Vagina (tissue), 2 donors: ENCODE results near the gene SLC18B1. TPM values are rescaled to one million over a fixed set of nuclear protein-coding genes. Genes with fewer than 3 reads are reported as not detected.
"Not testable (repeated sequence)": the region's sequence is repeated elsewhere in the genome, so short reads cannot be mapped to it uniquely, and the experiment has no call there.

Experiments
- DNase-seq, 2 donors: peaks; one replicate each; pipeline ENCODE4 v3.0.0-alpha.2; 2017; ENCODE audit errors: extremely low spot score in 2 of 2
- H3K27ac ChIP-seq: fragments of 200-600 bp; sonication (generic); one replicate; pipeline ENCODE4 v1.5.1; 2019
- H3K27me3 ChIP-seq: fragments of 200-600 bp; sonication (generic); one replicate; pipeline ENCODE4 v1.5.1; 2019
- H3K36me3 ChIP-seq, 2 donors: fragments of 200-600 bp; sonication (generic); one replicate each; pipeline ENCODE4 v1.5.1; 2017 to 2019
- H3K4me1 ChIP-seq: fragments of 200-600 bp; sonication (generic); one replicate; pipeline ENCODE4 v1.5.1; 2019
- H3K4me3 ChIP-seq, 2 donors: fragments of 200-600 bp; sonication (generic); 1 replicate in 1 of 2; 2 replicates in 1 of 2; pipeline ENCODE4 v1.5.1; 2016 to 2019
- H3K9me3 ChIP-seq: fragments of 200-600 bp; sonication (generic); one replicate; pipeline ENCODE4 v1.5.1; 2019
- POLR2A ChIP-seq, 2 donors: fragments of 450-650 bp; IDR thresholded peaks; one replicate each; pipeline ENCODE4 v1.6.1; 2017; ENCODE audit warnings: antibody characterized with exemption in 2 of 2, mild to moderate bottlenecking in 2 of 2, moderate library complexity in 2 of 2
- POLR2AphosphoS5 ChIP-seq, 2 donors: sonication (generic); formaldehyde crosslinking; IDR thresholded peaks; one replicate each; pipeline ENCODE4 v1.9.0; 2017; ENCODE audit warnings: antibody characterized with exemption in 2 of 2, mild to moderate bottlenecking in 2 of 2, low read depth in 1 of 2; ENCODE audit not compliant: insufficient read depth in 1 of 2
- intact Hi-C: fragments of 100-400 bp; cut with DNase I; formaldehyde crosslinking; loops from one replicate; pipeline ENCODE4 v1.15.1; 2023
- total RNA-seq: library from RNA; depleted of rRNA; stranded (reverse); fragments of >200 nt; gene quantifications from one replicate; pipeline ENCODE4 v1.2.3, GENCODE V29; 2016
- TF ChIP-seq, protein P1 (sequence below), 3 experiments: fragments of 450-650 bp in 2 of 3; fragments of 200-600 bp in 1 of 3; sonication (generic) in 1 of 3; IDR thresholded peaks; one replicate each; pipeline ENCODE4 v1.5.1; 2017 to 2019; ENCODE audit warnings: antibody characterized with exemption in 3 of 3, mild to moderate bottlenecking in 2 of 3, moderate library complexity in 2 of 3

Gene SLC18B1
- total RNA-seq, 1 donor from 2014 or later: 6.4 TPM

DNA sequence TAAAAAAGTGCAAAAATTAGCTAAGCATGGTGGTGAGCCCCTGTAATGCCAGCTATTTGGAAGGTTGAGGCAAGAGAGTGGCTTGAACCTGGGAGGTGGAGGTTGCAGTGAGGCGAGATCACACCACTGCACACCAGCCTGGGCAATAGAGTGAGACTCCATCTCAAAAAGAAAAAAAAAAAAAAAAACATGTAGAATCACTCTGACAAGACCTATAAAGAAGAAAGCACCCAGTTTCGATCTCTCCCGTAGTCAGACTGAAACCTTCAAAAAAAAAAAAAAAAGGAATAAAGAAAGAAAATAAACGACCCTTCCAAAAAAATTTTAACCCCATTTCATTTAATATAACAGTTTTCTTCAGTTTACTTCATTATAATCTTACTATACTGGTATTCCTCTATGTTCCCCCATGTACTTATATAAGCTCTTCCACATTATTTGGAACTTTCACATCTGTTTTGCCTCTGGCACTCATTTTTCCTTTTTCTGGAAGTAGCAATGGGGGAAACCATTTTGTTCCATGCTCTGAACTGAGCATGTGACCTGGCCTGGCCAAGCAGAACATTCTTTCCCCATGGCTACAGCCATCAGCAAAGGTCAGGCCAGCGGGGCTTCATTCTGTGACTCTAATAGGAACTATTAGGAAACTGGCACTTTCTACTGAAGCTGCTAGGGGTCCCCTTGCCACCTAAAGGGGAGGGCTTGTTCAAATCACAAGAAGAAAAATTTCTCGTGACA is 9.6 kb downstream of the SLC18B1 start:
- peaks cover 0 to 4% of the 10 kb centered on the region in 2 donors for H3K36me3 ChIP-seq
- H3K27ac ChIP-seq: no peak overlapping the region
- intact Hi-C loops: no loop called here
- H3K27me3 ChIP-seq: no peaks in the 10 kb centered on the region
- TF ChIP-seq, protein P1, sequence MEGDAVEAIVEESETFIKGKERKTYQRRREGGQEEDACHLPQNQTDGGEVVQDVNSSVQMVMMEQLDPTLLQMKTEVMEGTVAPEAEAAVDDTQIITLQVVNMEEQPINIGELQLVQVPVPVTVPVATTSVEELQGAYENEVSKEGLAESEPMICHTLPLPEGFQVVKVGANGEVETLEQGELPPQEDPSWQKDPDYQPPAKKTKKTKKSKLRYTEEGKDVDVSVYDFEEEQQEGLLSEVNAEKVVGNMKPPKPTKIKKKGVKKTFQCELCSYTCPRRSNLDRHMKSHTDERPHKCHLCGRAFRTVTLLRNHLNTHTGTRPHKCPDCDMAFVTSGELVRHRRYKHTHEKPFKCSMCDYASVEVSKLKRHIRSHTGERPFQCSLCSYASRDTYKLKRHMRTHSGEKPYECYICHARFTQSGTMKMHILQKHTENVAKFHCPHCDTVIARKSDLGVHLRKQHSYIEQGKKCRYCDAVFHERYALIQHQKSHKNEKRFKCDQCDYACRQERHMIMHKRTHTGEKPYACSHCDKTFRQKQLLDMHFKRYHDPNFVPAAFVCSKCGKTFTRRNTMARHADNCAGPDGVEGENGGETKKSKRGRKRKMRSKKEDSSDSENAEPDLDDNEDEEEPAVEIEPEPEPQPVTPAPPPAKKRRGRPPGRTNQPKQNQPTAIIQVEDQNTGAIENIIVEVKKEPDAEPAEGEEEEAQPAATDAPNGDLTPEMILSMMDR (IDR thresholded peaks at IDR 0.05): no peak
- no peak for TF ChIP-seq POLR2A (IDR thresholded peaks at IDR 0.05)
- no peak for DNase-seq
- H3K4me1 ChIP-seq: no peaks in the 10 kb centered on the region
- H3K4me3 ChIP-seq: no peak overlapping the region
- H3K9me3 ChIP-seq: no peaks in the 10 kb centered on the region

DNA sequence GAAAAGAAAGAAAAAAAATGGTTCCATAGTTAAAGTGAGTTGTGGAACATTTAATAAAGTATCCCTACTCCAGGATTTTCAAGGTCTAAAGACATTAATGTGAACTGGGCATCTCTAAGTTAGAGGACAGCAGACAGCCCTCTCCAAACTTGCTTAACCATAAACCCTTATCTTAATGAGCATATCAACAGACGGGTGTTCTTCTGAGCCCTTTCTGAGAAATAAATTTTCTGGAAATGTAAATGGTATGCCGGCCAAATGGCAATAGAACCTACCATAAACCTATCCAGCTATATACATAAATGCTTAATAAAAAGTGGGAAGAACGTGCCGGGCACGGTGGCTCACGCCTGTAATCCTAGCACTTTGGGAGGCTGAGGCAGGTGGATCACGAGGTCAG is 12.5 kb downstream of the SLC18B1 start:
- Histone ChIP-seq H3K9me3 (no peaks in the 10 kb centered on the region), H3K36me3 (peaks cover 0 to 9% of the 10 kb centered on the region in 2 donors), H3K27me3 (no peaks in the 10 kb centered on the region), H3K27ac (no peak overlapping the region), H3K4me3 (no peak overlapping the region), H3K4me1 (no peaks in the 10 kb centered on the region)
- intact Hi-C loops: no loop called here
- TF ChIP-seq, protein P1 (IDR thresholded peaks at IDR 0.05): no peak
- TF ChIP-seq POLR2AphosphoS5 (IDR thresholded peaks at IDR 0.05; ENCODE audit: insufficient read depth in 1 of 2, low read depth in 1 of 2): no peak
- no peak for TF ChIP-seq POLR2A (IDR thresholded peaks at IDR 0.05)
- DNase-seq: no peak

DNA sequence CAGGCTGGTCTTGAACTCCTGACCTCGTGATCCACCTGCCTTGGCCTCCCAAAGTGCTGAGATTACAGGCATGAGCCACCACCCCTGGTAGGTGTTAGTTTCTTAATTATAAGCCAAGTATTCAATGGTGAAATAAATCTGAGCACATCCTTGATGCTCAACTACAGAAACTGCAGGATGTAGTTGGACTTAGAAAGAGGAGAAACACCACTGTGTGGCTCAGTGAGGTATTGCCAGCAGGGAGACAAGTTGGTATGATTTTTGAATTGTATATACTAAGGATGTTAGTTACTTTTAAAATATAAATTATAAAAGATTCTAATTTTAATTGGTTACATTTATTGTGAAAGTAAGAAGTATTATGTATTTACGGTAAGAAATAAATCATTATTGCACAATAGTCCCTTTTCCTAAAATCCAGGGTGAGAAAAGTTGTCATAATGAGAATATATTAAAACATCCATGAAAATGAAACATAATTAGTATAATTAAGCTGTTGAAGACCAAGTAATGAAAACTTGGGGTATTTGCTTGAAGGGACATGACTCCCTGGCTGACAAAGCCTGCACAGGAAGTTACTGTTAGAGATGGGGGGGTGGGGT is 17.6 kb downstream of the SLC18B1 start:
- Histone ChIP-seq H3K27me3 (no peaks in the 10 kb centered on the region), H3K27ac (no peak overlapping the region), H3K9me3 (no peaks in the 10 kb centered on the region), H3K36me3 (peaks cover 0 to 9% of the 10 kb centered on the region in 2 donors), H3K4me3 (no peak overlapping the region), H3K4me1 (no peaks in the 10 kb centered on the region)
- TF ChIP-seq POLR2A (IDR thresholded peaks at IDR 0.05): no peak
- TF ChIP-seq POLR2AphosphoS5 (IDR thresholded peaks at IDR 0.05; ENCODE audit: insufficient read depth in 1 of 2, low read depth in 1 of 2): no peak
- TF ChIP-seq, protein P1 (IDR thresholded peaks at IDR 0.05): no peak
- DNase-seq: no peak
- intact Hi-C loops: no loop called here

DNA sequence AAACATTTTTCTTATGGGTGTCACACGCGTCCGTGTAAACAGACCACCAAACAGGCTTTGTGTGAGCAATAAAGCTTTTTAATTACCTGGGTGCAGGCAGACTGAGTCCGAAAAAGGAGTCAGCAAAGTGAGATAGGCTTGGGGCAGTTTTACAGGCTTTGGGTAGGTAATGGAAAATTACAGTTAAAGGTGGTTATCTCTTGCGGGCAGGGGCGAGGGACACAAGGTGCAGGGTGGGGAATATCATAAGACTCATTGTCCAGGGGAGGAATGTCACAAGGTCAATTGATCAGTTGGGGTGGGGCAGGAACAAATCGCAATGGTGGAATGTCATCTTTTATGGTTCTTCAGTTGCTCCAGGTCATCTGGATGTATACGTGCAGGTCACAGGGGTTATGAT is 20.6 kb downstream of the SLC18B1 start:
- H3K27ac ChIP-seq, H3K9me3 ChIP-seq, intact Hi-C loops, H3K4me1 ChIP-seq, H3K4me3 ChIP-seq, H3K36me3 ChIP-seq, DNase-seq, H3K27me3 ChIP-seq: not testable (repeated sequence)

DNA sequence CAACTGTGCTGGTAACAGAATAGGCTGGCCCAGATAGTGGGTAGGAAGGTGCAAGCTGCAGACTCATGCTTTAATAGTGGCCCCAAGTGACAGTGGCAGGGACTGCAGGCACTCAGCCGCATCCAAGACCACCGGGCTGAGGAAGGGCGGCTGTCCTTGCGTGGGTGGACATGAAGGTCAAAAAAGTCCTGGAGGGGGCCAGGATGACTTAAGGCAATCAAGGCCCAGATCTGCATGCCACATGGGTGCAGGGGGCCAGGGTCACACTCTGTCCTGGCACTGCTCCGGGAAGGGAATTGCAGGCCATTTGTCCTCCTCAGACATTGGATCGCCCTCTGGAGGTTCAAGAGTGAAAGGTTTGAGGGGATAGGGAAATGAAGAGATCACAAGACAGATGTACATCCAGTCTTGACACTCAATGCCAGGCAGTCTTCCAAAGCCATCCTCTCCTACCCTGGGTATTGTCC is 30.4 kb downstream of the SLC18B1 start:
- no peaks in the 10 kb centered on the region for H3K4me1 ChIP-seq
- intact Hi-C loops: no loop called here
- no peak overlapping the region for H3K27ac ChIP-seq
- no peaks in the 10 kb centered on the region for H3K27me3 ChIP-seq
- H3K36me3 ChIP-seq: no peaks in the 10 kb centered on the region
- no peak overlapping the region for H3K4me3 ChIP-seq
- no peak for DNase-seq
- TF ChIP-seq POLR2A (IDR thresholded peaks at IDR 0.05): no peak
- TF ChIP-seq, protein P1 (IDR thresholded peaks at IDR 0.05): peak in 2 of 3 experiments; percentile 11 to 27
- H3K9me3 ChIP-seq: no peaks in the 10 kb centered on the region
